ENCODE measurements around the gene TMEM250. TPM values are rescaled to one million over a fixed set of nuclear protein-coding genes. Genes with fewer than 3 reads are reported as not detected.

Gene TMEM250
- total and polyA plus RNA-seq, 2 experiments from 2014 or later, result 25.6 to 29.3 TPM

DNA sequence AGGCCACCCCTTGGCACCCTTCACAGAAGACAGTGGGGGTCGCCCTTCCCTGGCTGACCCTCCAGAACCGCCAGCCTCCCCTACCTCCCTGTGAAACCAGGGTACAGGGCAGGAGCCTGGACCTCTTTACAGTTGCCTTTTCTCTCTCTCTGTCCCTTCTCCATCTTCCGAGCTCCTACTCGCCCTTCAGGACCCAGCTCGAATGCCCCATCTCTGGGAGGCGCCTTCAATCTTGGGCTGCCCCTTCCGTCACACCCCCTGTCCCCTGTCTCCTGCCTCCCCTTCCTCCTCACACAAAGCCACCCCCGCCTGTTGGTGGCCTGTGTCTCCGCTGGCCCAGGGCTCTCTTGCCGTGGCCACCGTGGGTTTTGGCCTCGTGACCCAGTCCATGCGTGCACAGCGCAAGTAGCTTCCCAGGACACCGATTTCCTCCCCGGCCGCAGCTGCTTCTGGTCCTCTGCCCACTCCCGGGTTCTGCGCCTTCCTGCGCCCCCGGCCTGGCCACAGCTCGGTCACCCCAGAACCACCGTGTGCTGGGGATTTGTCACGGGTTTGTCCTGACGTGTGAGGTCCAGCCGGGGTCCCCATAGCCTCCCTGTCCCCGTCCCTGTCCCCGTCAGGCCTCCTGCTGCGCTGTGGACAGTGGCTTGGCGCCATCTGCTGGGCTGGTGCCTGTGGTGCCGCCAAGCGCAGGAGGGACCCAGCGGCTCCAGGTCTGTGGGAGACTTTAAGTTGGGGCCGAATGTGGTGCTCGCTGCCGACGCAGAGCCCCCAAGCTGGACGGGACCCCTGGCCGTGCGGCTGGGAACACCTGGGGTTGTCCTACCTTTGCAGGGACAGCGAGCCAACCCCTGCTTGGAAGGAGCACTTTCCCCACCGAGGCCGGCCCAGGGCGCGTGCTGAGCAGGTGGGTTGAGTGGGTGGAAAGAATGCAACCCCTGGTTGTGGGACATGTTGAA lies 4.0 kb upstream of the TMEM250 start:
- TF ChIP-seq, protein P1, sequence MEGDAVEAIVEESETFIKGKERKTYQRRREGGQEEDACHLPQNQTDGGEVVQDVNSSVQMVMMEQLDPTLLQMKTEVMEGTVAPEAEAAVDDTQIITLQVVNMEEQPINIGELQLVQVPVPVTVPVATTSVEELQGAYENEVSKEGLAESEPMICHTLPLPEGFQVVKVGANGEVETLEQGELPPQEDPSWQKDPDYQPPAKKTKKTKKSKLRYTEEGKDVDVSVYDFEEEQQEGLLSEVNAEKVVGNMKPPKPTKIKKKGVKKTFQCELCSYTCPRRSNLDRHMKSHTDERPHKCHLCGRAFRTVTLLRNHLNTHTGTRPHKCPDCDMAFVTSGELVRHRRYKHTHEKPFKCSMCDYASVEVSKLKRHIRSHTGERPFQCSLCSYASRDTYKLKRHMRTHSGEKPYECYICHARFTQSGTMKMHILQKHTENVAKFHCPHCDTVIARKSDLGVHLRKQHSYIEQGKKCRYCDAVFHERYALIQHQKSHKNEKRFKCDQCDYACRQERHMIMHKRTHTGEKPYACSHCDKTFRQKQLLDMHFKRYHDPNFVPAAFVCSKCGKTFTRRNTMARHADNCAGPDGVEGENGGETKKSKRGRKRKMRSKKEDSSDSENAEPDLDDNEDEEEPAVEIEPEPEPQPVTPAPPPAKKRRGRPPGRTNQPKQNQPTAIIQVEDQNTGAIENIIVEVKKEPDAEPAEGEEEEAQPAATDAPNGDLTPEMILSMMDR (IDR thresholded peaks at IDR 0.05; ENCODE audit: low read depth, low read length), result peak; percentile 94
- Histone ChIP-seq H3K27me3 (peaks cover 8% of the 10 kb centered on the region), H3K4me3 (no peak overlapping the region), H3K27ac (no peak overlapping the region), H3K9me3 (ENCODE audit: low read depth) (no peaks in the 10 kb centered on the region), H3K36me3 (no peaks in the 10 kb centered on the region), H3K4me1 (ENCODE audit: low read depth) (peaks cover 6% of the 10 kb centered on the region)
- DNase-seq (ENCODE audit: low read depth in 1 of 2, low spot score in 1 of 2), result peak; percentile 58 to 81

- Histone ChIP-seq H3K4me1 (ENCODE audit: low read depth) (peaks cover 13% of the 10 kb centered on the region), H3K36me3 (no peaks in the 10 kb centered on the region)
- TF ChIP-seq, protein P1 (IDR thresholded peaks at IDR 0.05; ENCODE audit: low read depth, low read length), result no peak
Observed at GRCh38 chr9:136121801-136122200, 3.1 kb upstream of the TMEM250 start.

GRCh38 chr9:136120438-136120844 lies 1.8 kb upstream of the TMEM250 start:
- peaks cover 13% of the 10 kb centered on the region for H3K4me1 ChIP-seq (ENCODE audit: low read depth)
- peaks cover 2% of the 10 kb centered on the region for H3K36me3 ChIP-seq
- H3K27me3 ChIP-seq, result peaks cover 7% of the 10 kb centered on the region
- no peak for DNase-seq (ENCODE audit: low read depth in 1 of 2, low spot score in 1 of 2)
- H3K9me3 ChIP-seq (ENCODE audit: low read depth), result no peaks in the 10 kb centered on the region
- no peak overlapping the region for H3K4me3 ChIP-seq
- no peak overlapping the region for H3K27ac ChIP-seq
- TF ChIP-seq, protein P1 (IDR thresholded peaks at IDR 0.05; ENCODE audit: low read depth, low read length), result no peak

More at GRCh38 chr9:136121801-136122200, 3.1 kb upstream of the TMEM250 start:
- no peak overlapping the region for H3K27ac ChIP-seq
- H3K27me3 ChIP-seq, result peaks cover 7% of the 10 kb centered on the region
- H3K9me3 ChIP-seq (ENCODE audit: low read depth), result no peaks in the 10 kb centered on the region
- DNase-seq (ENCODE audit: low read depth in 1 of 2, low spot score in 1 of 2), result no peak
- H3K4me3 ChIP-seq, result no peak overlapping the region

DNA sequence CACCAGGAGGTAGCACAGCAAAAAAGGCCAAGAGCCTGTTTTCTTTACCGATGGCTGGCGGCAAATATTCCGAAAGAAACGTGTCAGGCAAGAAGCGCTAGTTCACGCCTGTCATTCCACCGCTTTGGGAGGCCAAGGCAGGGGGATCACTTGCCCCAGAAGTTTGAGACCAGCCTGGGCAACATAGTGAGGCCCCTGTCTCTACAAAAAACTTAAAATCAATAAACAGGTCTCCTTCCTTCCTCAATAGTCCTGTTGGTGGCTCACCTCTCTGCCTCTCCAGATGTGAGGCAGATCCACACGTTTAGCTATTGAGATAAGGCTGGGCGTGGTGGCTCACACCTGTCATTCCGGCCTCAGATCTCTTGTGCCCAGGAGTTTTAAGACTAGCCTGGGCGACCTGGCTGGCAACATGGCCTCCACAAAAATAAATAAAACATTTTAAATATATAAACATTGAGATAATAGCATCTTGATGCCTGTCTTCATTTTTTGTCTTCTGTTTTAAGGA lies 1.3 kb upstream of the TMEM250 start:
- no peak for DNase-seq (ENCODE audit: low read depth in 1 of 2, low spot score in 1 of 2)
- H3K4me3 ChIP-seq, result peak overlapping the region; percentile 74
- TF ChIP-seq, protein P1 (IDR thresholded peaks at IDR 0.05; ENCODE audit: low read depth, low read length), result no peak
- peak overlapping the region; percentile 92 for H3K27ac ChIP-seq
- peaks cover 6% of the 10 kb centered on the region for H3K27me3 ChIP-seq
- H3K4me1 ChIP-seq (ENCODE audit: low read depth), result peaks cover 13% of the 10 kb centered on the region
- H3K36me3 ChIP-seq, result peaks cover 3% of the 10 kb centered on the region
- H3K9me3 ChIP-seq (ENCODE audit: low read depth), result no peaks in the 10 kb centered on the region

GRCh38 chr9:136119061-136119882 lies 597 bp upstream of the TMEM250 start:
- Histone ChIP-seq H3K27ac (peak overlapping the region; percentile 92), H3K4me1 (ENCODE audit: low read depth) (peaks cover 13% of the 10 kb centered on the region)
- DNase-seq (ENCODE audit: low read depth in 1 of 2, low spot score in 1 of 2), result peak; percentile 53 to 68

More at GRCh38 chr9:136119061-136119882, 597 bp upstream of the TMEM250 start:
- H3K36me3 ChIP-seq, result peaks cover 3% of the 10 kb centered on the region
- no peaks in the 10 kb centered on the region for H3K9me3 ChIP-seq (ENCODE audit: low read depth)
- TF ChIP-seq, protein P1 (IDR thresholded peaks at IDR 0.05; ENCODE audit: low read depth, low read length), result no peak
- peaks cover 3% of the 10 kb centered on the region for H3K27me3 ChIP-seq
- H3K4me3 ChIP-seq, result peak overlapping the region; percentile 74

Data from cardiac muscle cell (in vitro differentiated cells and primary cell).